ENCODE measurements around the gene PRSS57.

DNA sequence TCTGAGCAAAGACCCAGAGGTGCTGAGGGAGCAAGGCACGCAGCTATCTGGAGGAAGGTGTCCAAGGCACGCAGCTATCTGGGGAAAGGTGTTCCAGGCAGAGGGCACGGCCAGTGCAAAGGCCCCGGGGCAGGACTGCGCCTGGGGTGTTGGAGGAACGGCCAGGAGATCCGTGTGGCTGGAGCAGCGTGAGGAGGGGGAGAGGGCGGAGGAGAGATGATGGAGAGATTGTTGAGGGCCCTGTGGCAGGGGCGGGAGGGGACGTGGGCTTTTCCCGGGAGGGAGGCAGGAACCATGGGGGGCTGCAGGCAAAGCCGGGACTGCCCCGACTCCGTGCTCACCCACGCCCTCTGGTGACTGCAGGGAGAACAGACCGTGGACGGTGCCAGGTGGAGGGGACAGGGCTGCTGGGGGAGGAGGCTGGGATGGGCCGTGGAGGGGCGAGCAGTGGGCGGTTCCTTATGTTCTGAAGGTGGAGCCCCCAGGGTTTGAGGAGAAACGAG lies 42.4 kb upstream of the PRSS57 start:
- TF ChIP-seq ZNF660 (CRISPR knock-in tag; IDR thresholded peaks at IDR 0.05; ENCODE audit: borderline replicate concordance, low read depth), result no peak
- TF ChIP-seq, protein P1, sequence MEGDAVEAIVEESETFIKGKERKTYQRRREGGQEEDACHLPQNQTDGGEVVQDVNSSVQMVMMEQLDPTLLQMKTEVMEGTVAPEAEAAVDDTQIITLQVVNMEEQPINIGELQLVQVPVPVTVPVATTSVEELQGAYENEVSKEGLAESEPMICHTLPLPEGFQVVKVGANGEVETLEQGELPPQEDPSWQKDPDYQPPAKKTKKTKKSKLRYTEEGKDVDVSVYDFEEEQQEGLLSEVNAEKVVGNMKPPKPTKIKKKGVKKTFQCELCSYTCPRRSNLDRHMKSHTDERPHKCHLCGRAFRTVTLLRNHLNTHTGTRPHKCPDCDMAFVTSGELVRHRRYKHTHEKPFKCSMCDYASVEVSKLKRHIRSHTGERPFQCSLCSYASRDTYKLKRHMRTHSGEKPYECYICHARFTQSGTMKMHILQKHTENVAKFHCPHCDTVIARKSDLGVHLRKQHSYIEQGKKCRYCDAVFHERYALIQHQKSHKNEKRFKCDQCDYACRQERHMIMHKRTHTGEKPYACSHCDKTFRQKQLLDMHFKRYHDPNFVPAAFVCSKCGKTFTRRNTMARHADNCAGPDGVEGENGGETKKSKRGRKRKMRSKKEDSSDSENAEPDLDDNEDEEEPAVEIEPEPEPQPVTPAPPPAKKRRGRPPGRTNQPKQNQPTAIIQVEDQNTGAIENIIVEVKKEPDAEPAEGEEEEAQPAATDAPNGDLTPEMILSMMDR (CRISPR knock-in tag; IDR thresholded peaks at IDR 0.05), result peak; percentile 90
- TF ChIP-seq RXRA (CRISPR knock-in tag; IDR thresholded peaks at IDR 0.05), result no peak
- TF ChIP-seq ESRRA (CRISPR knock-in tag; IDR thresholded peaks at IDR 0.05; ENCODE audit: low read depth), result no peak

All from HepG2 (cell line).